H9 (cell line): ENCODE results near the gene ATN1. TPM values are rescaled to one million over a fixed set of nuclear protein-coding genes. Genes with fewer than 3 reads are reported as not detected.

Experiments used
- DNase-seq: peaks from one replicate; pipeline ENCODE4 v3.0.0-alpha.2; 2017
- H2AFZ ChIP-seq: one replicate; pipeline ENCODE4 v1.6.1; 2013; ENCODE audit warnings: mild to moderate bottlenecking, low read length, control low read depth, moderate library complexity
- H2AK5ac ChIP-seq: 2 replicates; pipeline ENCODE4 v1.6.1; 2013; ENCODE audit warnings: low read length, control low read depth, mixed read lengths; ENCODE audit not compliant: insufficient read length
- H2BK120ac ChIP-seq: one replicate; pipeline ENCODE4 v1.6.1; 2013; ENCODE audit warnings: low read depth, mild to moderate bottlenecking, low read length, control low read depth, inconsistent platforms; ENCODE audit not compliant: poor library complexity, severe bottlenecking
- H2BK12ac ChIP-seq: 2 replicates; pipeline ENCODE4 v1.6.1; 2013; ENCODE audit warnings: low read length, control low read depth, mixed read lengths, low read depth; ENCODE audit not compliant: insufficient read length
- H2BK15ac ChIP-seq: 2 replicates; pipeline ENCODE4 v1.6.1; 2013; ENCODE audit warnings: low read depth, low read length, control low read depth
- H2BK20ac ChIP-seq: one replicate; pipeline ENCODE4 v1.6.1; 2013; ENCODE audit warnings: low read depth, mild to moderate bottlenecking, low read length, control low read depth, inconsistent platforms; ENCODE audit not compliant: poor library complexity, severe bottlenecking
- H2BK5ac ChIP-seq: 2 replicates; pipeline ENCODE4 v1.6.1; 2013; ENCODE audit warnings: low read length, control low read depth, mixed read lengths; ENCODE audit not compliant: insufficient read length
- H3K14ac ChIP-seq: 2 replicates; pipeline ENCODE4 v1.6.1; 2013; ENCODE audit warnings: low read length, control low read depth; ENCODE audit not compliant: insufficient read depth
- H3K18ac ChIP-seq: 2 replicates; pipeline ENCODE4 v1.6.1; 2013; ENCODE audit warnings: low read depth, mild to moderate bottlenecking, mixed read lengths, low read length, control low read depth; ENCODE audit not compliant: insufficient read length
- H3K23ac ChIP-seq: 2 replicates; pipeline ENCODE4 v1.6.1; 2013; ENCODE audit warnings: low read length, control low read depth, mixed read lengths, low read depth; ENCODE audit not compliant: insufficient read length
- H3K23me2 ChIP-seq: 2 replicates; pipeline ENCODE4 v1.6.1; 2013; ENCODE audit warnings: low read depth, mild to moderate bottlenecking, mixed read lengths, low read length, control low read depth; ENCODE audit not compliant: insufficient read length, poor library complexity, severe bottlenecking
- H3K27ac ChIP-seq: 2 replicates; pipeline ENCODE4 v1.5.1; 2013; ENCODE audit warnings: low read length, control low read depth, mixed read lengths, low read depth; ENCODE audit not compliant: insufficient read length
- H3K27me3 ChIP-seq: 2 replicates; pipeline ENCODE4 v1.6.1; 2013; ENCODE audit warnings: low read length, control low read depth, inconsistent platforms; ENCODE audit not compliant: insufficient read depth
- H3K4ac ChIP-seq: 2 replicates; pipeline ENCODE4 v1.6.1; 2013; ENCODE audit warnings: low read depth, mild to moderate bottlenecking, control low read depth, inconsistent platforms, low read length, moderate library complexity
- H3K4me1 ChIP-seq: 2 replicates; pipeline ENCODE4 v1.6.1; 2013; ENCODE audit warnings: low read length, control low read depth, inconsistent platforms; ENCODE audit not compliant: insufficient read depth
- H3K4me2 ChIP-seq: 2 replicates; pipeline ENCODE4 v1.6.1; 2013; ENCODE audit warnings: low read length, control low read depth, mixed read lengths; ENCODE audit not compliant: insufficient read length, insufficient read depth
- H3K56ac ChIP-seq: 2 replicates; pipeline ENCODE4 v1.6.1; 2013; ENCODE audit warnings: low read depth, mild to moderate bottlenecking, mixed read lengths, low read length, control low read depth; ENCODE audit not compliant: insufficient read length
- H3K79me1 ChIP-seq: 2 replicates; pipeline ENCODE4 v1.6.1; 2013; ENCODE audit warnings: low read depth, mild to moderate bottlenecking, moderate library complexity, low read length, control low read depth, inconsistent platforms; ENCODE audit not compliant: insufficient read depth, poor library complexity, severe bottlenecking
- H3K79me2 ChIP-seq: 2 replicates; pipeline ENCODE4 v1.6.1; 2013; ENCODE audit warnings: low read length, control low read depth, inconsistent platforms; ENCODE audit not compliant: insufficient read depth
- H3K9ac ChIP-seq: 2 replicates; pipeline ENCODE4 v1.6.1; 2013; ENCODE audit warnings: low read length, control low read depth, mixed read lengths; ENCODE audit not compliant: insufficient read length; ENCODE audit errors: extremely low read depth
- H3K9me3 ChIP-seq: one replicate; pipeline ENCODE4 v1.6.1; 2013; ENCODE audit warnings: low read depth, low read length, inconsistent platforms; ENCODE audit not compliant: control insufficient read depth
- H3T11ph ChIP-seq: one replicate; pipeline ENCODE4 v1.6.1; 2013; ENCODE audit warnings: mild to moderate bottlenecking, low read length, control low read depth, inconsistent platforms
- H4K20me1 ChIP-seq: one replicate; pipeline ENCODE4 v1.6.1; 2013; ENCODE audit not compliant: control insufficient read depth, insufficient read length, insufficient read depth
- H4K5ac ChIP-seq: 2 replicates; pipeline ENCODE4 v1.6.1; 2013; ENCODE audit warnings: low read depth, mild to moderate bottlenecking, mixed read lengths, low read length, control low read depth; ENCODE audit not compliant: insufficient read length
- H4K8ac ChIP-seq: replicated peaks from 2 replicates; pipeline ENCODE4 v1.6.1; 2013; ENCODE audit warnings: low read length, control low read depth, mixed read lengths, low read depth; ENCODE audit not compliant: insufficient read length
- H4K91ac ChIP-seq: 2 replicates; pipeline ENCODE4 v1.6.1; 2013; ENCODE audit warnings: low read depth, mild to moderate bottlenecking, moderate library complexity, mixed read lengths, low read length, control low read depth; ENCODE audit not compliant: insufficient read length
- H3K27ac Mint-ChIP-seq, 3 experiments: 2 replicates in 2 of 3; 3 replicates in 1 of 3; pipeline ENCODE4 v1.8.0; 2020 to 2021; ENCODE audit warnings: mixed read lengths in 3 of 3, mild to moderate bottlenecking in 1 of 3, moderate library complexity in 1 of 3
- H3K27me3 Mint-ChIP-seq: 2 replicates; pipeline ENCODE4 v1.8.0; 2021; ENCODE audit warnings: low read depth, mild to moderate bottlenecking, moderate library complexity, mixed read lengths
- H3K36me3 Mint-ChIP-seq, 3 experiments: 2 replicates in 2 of 3; 3 replicates in 1 of 3; pipeline ENCODE4 v1.8.0; 2020 to 2021; ENCODE audit warnings: low read depth in 3 of 3, mixed read lengths in 3 of 3; ENCODE audit not compliant: insufficient read depth in 1 of 3
- H3K4me1 Mint-ChIP-seq, 2 experiments: 2 replicates each; pipeline ENCODE4 v1.8.0; 2020; ENCODE audit warnings: mixed read lengths in 2 of 2
- H3K4me3 Mint-ChIP-seq, 2 experiments: 2 replicates in 1 of 2; 3 replicates in 1 of 2; pipeline ENCODE4 v1.8.0; 2020 to 2021; ENCODE audit warnings: mild to moderate bottlenecking in 2 of 2, mixed read lengths in 2 of 2, moderate library complexity in 1 of 2
- H3K9me3 Mint-ChIP-seq, 2 experiments: 2 replicates in 1 of 2; 3 replicates in 1 of 2; pipeline ENCODE4 v1.8.0; 2020; ENCODE audit warnings: mild to moderate bottlenecking in 2 of 2, mixed read lengths in 2 of 2, moderate library complexity in 1 of 2
- WGBS: extraction: QIAGEN DNeasy Blood & Tissue Kit; methylation state at CpG from one replicate; pipeline ENCODE4 v1.1.7; 2013; ENCODE audit warnings: missing lambda C conversion rate, low lambda C conversion rate, mixed read lengths; ENCODE audit not compliant: insufficient read length; ENCODE audit errors: extremely low coverage; 5-methylcytosine and 5-hydroxymethylcytosine counted together
- total RNA-seq: library from RNA; stranded (reverse); gene quantifications from 2 replicates; pipeline ENCODE4 v1.2.1, GENCODE V29; 2021
- TF ChIP-seq, protein P1 (sequence below): fragments of 200-600 bp; sonication (generic); conservative IDR thresholded peaks from 3 replicates; pipeline ENCODE4 v1.8.0; 2021; ENCODE audit warnings: antibody characterized with exemption, mild to moderate bottlenecking

The ATN1 gene
- total RNA-seq, 1 experiment from 2014 or later, result 103 TPM

DNA sequence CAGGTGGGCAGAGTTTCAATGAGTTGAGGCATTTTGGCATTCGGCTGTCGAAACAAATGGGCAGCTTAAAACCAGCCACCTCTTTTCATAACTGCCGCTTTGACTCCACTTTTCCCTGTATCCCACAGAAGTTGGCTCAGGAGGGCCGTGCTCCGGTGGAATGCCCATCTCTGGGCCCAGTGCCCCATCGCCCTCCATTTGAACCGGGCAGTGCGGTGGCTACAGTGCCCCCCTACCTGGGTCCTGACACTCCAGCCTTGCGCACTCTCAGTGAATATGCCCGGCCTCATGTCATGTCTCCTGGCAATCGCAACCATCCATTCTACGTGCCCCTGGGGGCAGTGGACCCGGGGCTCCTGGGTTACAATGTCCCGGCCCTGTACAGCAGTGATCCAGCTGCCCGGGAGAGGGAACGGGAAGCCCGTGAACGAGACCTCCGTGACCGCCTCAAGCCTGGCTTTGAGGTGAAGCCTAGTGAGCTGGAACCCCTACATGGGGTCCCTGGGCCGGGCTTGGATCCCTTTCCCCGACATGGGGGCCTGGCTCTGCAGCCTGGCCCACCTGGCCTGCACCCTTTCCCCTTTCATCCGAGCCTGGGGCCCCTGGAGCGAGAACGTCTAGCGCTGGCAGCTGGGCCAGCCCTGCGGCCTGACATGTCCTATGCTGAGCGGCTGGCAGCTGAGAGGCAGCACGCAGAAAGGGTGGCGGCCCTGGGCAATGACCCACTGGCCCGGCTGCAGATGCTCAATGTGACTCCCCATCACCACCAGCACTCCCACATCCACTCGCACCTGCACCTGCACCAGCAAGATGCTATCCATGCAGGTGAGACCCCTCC is 10.8 kb downstream of the ATN1 start:
- peak overlapping the region; percentile 78 for H3K18ac ChIP-seq
- no peak overlapping the region for H3K27ac ChIP-seq
- no peaks in the 10 kb centered on the region; the same call in 1 of the 2 replicates for H3K27me3 Mint-ChIP-seq
- H3K9ac ChIP-seq, result peak overlapping the region; percentile 27
- no peaks in the 10 kb centered on the region for H3K4me1 ChIP-seq
- WGBS, result no CpG with 5 or more reads among the region's 32 CpGs
- no peak overlapping the region for H3K23ac ChIP-seq
- no peak overlapping the region for H2BK12ac ChIP-seq
- peaks cover 7% of the 10 kb centered on the region for H3K23me2 ChIP-seq
- H3K79me1 ChIP-seq, result no peaks in the 10 kb centered on the region
- no peak overlapping the region for H2BK120ac ChIP-seq
- H3K9me3 Mint-ChIP-seq, result no peaks in the 10 kb centered on the region; a peak in 2 of 5 replicates
- no peak overlapping the region for H3K56ac ChIP-seq
- TF ChIP-seq, protein P1, sequence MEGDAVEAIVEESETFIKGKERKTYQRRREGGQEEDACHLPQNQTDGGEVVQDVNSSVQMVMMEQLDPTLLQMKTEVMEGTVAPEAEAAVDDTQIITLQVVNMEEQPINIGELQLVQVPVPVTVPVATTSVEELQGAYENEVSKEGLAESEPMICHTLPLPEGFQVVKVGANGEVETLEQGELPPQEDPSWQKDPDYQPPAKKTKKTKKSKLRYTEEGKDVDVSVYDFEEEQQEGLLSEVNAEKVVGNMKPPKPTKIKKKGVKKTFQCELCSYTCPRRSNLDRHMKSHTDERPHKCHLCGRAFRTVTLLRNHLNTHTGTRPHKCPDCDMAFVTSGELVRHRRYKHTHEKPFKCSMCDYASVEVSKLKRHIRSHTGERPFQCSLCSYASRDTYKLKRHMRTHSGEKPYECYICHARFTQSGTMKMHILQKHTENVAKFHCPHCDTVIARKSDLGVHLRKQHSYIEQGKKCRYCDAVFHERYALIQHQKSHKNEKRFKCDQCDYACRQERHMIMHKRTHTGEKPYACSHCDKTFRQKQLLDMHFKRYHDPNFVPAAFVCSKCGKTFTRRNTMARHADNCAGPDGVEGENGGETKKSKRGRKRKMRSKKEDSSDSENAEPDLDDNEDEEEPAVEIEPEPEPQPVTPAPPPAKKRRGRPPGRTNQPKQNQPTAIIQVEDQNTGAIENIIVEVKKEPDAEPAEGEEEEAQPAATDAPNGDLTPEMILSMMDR, result no peak; the same call in 2 of the 3 replicates
- H4K91ac ChIP-seq, result peak overlapping the region; percentile 50
- H3K4me2 ChIP-seq, result peak overlapping the region; percentile 35
- no peak overlapping the region for H2BK20ac ChIP-seq
- H2BK15ac ChIP-seq, result no peak overlapping the region
- H3K9me3 ChIP-seq, result no peaks in the 10 kb centered on the region
- peak overlapping the region; percentile 61 to 80 for H3K4me3 Mint-ChIP-seq
- H2AFZ ChIP-seq, result no peak overlapping the region
- no peak overlapping the region for H2AK5ac ChIP-seq
- peak overlapping the region; percentile 53 for H3K4ac ChIP-seq
- peak overlapping the region; percentile 45 for H3K14ac ChIP-seq
- peak overlapping the region; percentile 88 to 96 (median 93); a peak in 6 of 7 replicates for H3K27ac Mint-ChIP-seq
- peaks cover 22 to 38% of the 10 kb centered on the region in 2 experiments for H3K4me1 Mint-ChIP-seq
- H3K27me3 ChIP-seq, result no peaks in the 10 kb centered on the region
- no peaks in the 10 kb centered on the region for H3K79me2 ChIP-seq
- peak overlapping the region; percentile 49 for H4K5ac ChIP-seq
- H3K36me3 Mint-ChIP-seq, result peaks cover 33 to 81% (median 57%) of the 10 kb centered on the region in 3 experiments
- DNase-seq, result no peak
- H2BK5ac ChIP-seq, result no peak overlapping the region
- no peak overlapping the region for H4K8ac ChIP-seq
- H3T11ph ChIP-seq, result no peak overlapping the region
- H4K20me1 ChIP-seq, result no peaks in the 10 kb centered on the region
